Measurements from ENCODE around the gene EFCAB6.

The EFCAB6 gene

GRCh38 chr22:43567691-43568324 lies 244.3 kb downstream of the EFCAB6 start:
- in situ Hi-C loops (cut with MboI; ENCODE audit: low pct_unique_long_range_greater_than_20kb, low sequenced_read_pairs): no loop called here
- no peak for DNase-seq

GRCh38 chr22:43566561-43567332 lies 245.4 kb downstream of the EFCAB6 start:
- in situ Hi-C loops (cut with MboI; ENCODE audit: low pct_unique_long_range_greater_than_20kb, low sequenced_read_pairs): no loop called here
- DNase-seq: no peak

GRCh38 chr22:43566021-43566420 lies 246.1 kb downstream of the EFCAB6 start:
- in situ Hi-C loops (cut with MboI; ENCODE audit: low pct_unique_long_range_greater_than_20kb, low sequenced_read_pairs): no loop called here
- DNase-seq: no peak

GRCh38 chr22:43564859-43565258 lies 247.2 kb downstream of the EFCAB6 start:
- in situ Hi-C loops (cut with MboI; ENCODE audit: low pct_unique_long_range_greater_than_20kb, low sequenced_read_pairs): no loop called here
- DNase-seq: no peak

- in situ Hi-C loops (cut with MboI; ENCODE audit: low pct_unique_long_range_greater_than_20kb, low sequenced_read_pairs): no loop called here
These were observed 248.5 kb downstream of the EFCAB6 start for GRCh38 chr22:43563571-43563970.

GRCh38 chr22:43562843-43563242 lies 249.3 kb downstream of the EFCAB6 start:
- in situ Hi-C loops (cut with MboI; ENCODE audit: low pct_unique_long_range_greater_than_20kb, low sequenced_read_pairs): no loop called here
- no peak for DNase-seq

More at GRCh38 chr22:43563571-43563970, 248.5 kb downstream of the EFCAB6 start:
- DNase-seq: no peak

- DNase-seq: no peak
- in situ Hi-C loops (cut with MboI; ENCODE audit: low pct_unique_long_range_greater_than_20kb, low sequenced_read_pairs): no loop called here
These were observed 250.5 kb downstream of the EFCAB6 start for GRCh38 chr22:43561415-43562178.

- in situ Hi-C loops (cut with MboI; ENCODE audit: low pct_unique_long_range_greater_than_20kb, low sequenced_read_pairs): no loop called here
- DNase-seq: no peak
These were observed 251.5 kb downstream of the EFCAB6 start for GRCh38 chr22:43560651-43561050.

GRCh38 chr22:43555561-43556515 lies 256.3 kb downstream of the EFCAB6 start:
- in situ Hi-C loops (cut with MboI; ENCODE audit: low pct_unique_long_range_greater_than_20kb, low sequenced_read_pairs): no loop called here

GRCh38 chr22:43554694-43555365 lies 257.3 kb downstream of the EFCAB6 start:
- in situ Hi-C loops (cut with MboI; ENCODE audit: low pct_unique_long_range_greater_than_20kb, low sequenced_read_pairs): no loop called here
- no peak for DNase-seq

More at GRCh38 chr22:43555561-43556515, 256.3 kb downstream of the EFCAB6 start:
- no peak for DNase-seq

GRCh38 chr22:43554259-43554636 lies 257.9 kb downstream of the EFCAB6 start:
- in situ Hi-C loops (cut with MboI; ENCODE audit: low pct_unique_long_range_greater_than_20kb, low sequenced_read_pairs): no loop called here
- no peak for DNase-seq

GRCh38 chr22:43553451-43554258 lies 258.4 kb downstream of the EFCAB6 start:
- DNase-seq: no peak
- in situ Hi-C loops (cut with MboI; ENCODE audit: low pct_unique_long_range_greater_than_20kb, low sequenced_read_pairs): no loop called here

GRCh38 chr22:43550672-43551071 lies 261.4 kb downstream of the EFCAB6 start:
- DNase-seq: no peak
- in situ Hi-C loops (cut with MboI; ENCODE audit: low pct_unique_long_range_greater_than_20kb, low sequenced_read_pairs): no loop called here

- in situ Hi-C loops (cut with MboI; ENCODE audit: low pct_unique_long_range_greater_than_20kb, low sequenced_read_pairs): no loop called here
- DNase-seq: no peak
These were observed 262.0 kb downstream of the EFCAB6 start for GRCh38 chr22:43550024-43550620.

- DNase-seq: no peak
- in situ Hi-C loops (cut with MboI; ENCODE audit: low pct_unique_long_range_greater_than_20kb, low sequenced_read_pairs): no loop called here
These were observed 265.9 kb downstream of the EFCAB6 start for GRCh38 chr22:43546186-43546585.

- in situ Hi-C loops (cut with MboI; ENCODE audit: low pct_unique_long_range_greater_than_20kb, low sequenced_read_pairs): no loop called here
- DNase-seq: no peak
These were observed 267.8 kb downstream of the EFCAB6 start for GRCh38 chr22:43544289-43544673.

- in situ Hi-C loops (cut with MboI; ENCODE audit: low pct_unique_long_range_greater_than_20kb, low sequenced_read_pairs): no loop called here
- no peak for DNase-seq
These were observed 268.4 kb downstream of the EFCAB6 start for GRCh38 chr22:43543522-43544288.
